Activated CD4-positive, alpha-beta memory T cell treated with anti-CD3 and anti-CD28 coated beads, Interleukin-2, amount 10 ng/mL, durations not matched to agents 7 days and 5 days (primary cell): ENCODE results near the gene MEI1. TPM values are rescaled to one million over a fixed set of nuclear protein-coding genes. Genes with fewer than 3 reads are reported as not detected.
"Not testable (repeated sequence)": the region's sequence is repeated elsewhere in the genome, so short reads cannot be mapped to it uniquely, and the experiment has no call there.

Experiments
- CTCF ChIA-PET: fragments of 350-600 bp; sonication (Branson Sonifier 250); formaldehyde crosslinking; loops from one replicate; lab custom pipeline; 2021; ENCODE audit warnings: antibody characterized with exemption, inconsistent platforms; lab: Charles Lee
- POLR2A ChIA-PET: fragments of 350-600 bp; sonication (Branson Sonifier 250); formaldehyde crosslinking; loops from one replicate; lab custom pipeline; 2021; ENCODE audit warnings: antibody characterized with exemption; lab: Charles Lee
- DNase-seq: peaks from one replicate; pipeline ENCODE4 v3.0.0-alpha.2; 2020
- H3K27ac Mint-ChIP-seq: one replicate; pipeline ENCODE4 v1.8.0; 2021; ENCODE audit warnings: mild to moderate bottlenecking, mixed read lengths
- H3K27me3 Mint-ChIP-seq: one replicate; pipeline ENCODE4 v1.8.0; 2021; ENCODE audit warnings: mixed read lengths
- H3K36me3 Mint-ChIP-seq: one replicate; pipeline ENCODE4 v1.8.0; 2021; ENCODE audit warnings: low read depth, mixed read lengths
- H3K4me1 Mint-ChIP-seq: one replicate; pipeline ENCODE4 v1.8.0; 2021; ENCODE audit warnings: mixed read lengths
- H3K4me3 Mint-ChIP-seq: one replicate; pipeline ENCODE4 v1.8.0; 2021; ENCODE audit warnings: mild to moderate bottlenecking, mixed read lengths
- H3K9me3 Mint-ChIP-seq: one replicate; pipeline ENCODE4 v1.8.0; 2021; ENCODE audit warnings: mixed read lengths
- total RNA-seq, 2 experiments: library from RNA; stranded (reverse); gene quantifications; one replicate each; pipeline ENCODE4 v1.2.3, GENCODE V29; 2021

MEI1 gene
- total RNA-seq, 2 experiments from 2014 or later, result 75.5 to 79.1 TPM

- CTCF ChIA-PET, result interaction anchor here (3.1 kb wide), 1 partner anchor 16 kb away, joined by 12 read pairs; no protein-coding TSS in a partner anchor
- Mint-ChIP-seq H3K9me3 (no peaks in the 10 kb centered on the region), H3K4me1 (no peaks in the 10 kb centered on the region), H3K27me3 (peaks cover 10% of the 10 kb centered on the region), H3K36me3 (no peaks in the 10 kb centered on the region), H3K4me3 (no peak overlapping the region), H3K27ac (no peak overlapping the region)
- POLR2A ChIA-PET, result no interaction called here
- no peak for DNase-seq
Measured at GRCh38 chr22:41713004-41713403, 13.7 kb downstream of the MEI1 start.

DNA sequence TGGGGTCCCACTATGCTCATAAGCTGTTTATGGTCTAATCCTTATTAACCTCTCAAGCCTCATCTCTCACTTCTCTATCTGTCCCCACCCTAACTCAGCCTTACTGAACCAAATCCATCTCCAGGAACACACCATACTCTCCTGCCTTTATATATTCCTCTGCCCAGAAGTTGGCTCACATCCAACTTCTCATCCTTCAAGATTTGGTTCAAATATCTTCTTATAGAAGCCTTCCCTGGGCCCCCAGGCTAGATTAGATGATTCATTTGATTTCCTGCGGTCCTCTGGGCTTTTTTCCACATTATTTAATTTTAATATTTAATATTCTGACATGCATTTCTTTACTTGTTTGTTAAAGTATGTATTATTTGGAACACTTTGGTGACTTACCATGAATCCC is 23.2 kb downstream of the MEI1 start:
- ChIA-PET POLR2A (no interaction called here), CTCF (no interaction called here)
- no peaks in the 10 kb centered on the region for H3K9me3 Mint-ChIP-seq
- no peaks in the 10 kb centered on the region for H3K4me1 Mint-ChIP-seq
- H3K36me3 Mint-ChIP-seq, result no peaks in the 10 kb centered on the region
- H3K27ac Mint-ChIP-seq, result no peak overlapping the region
- DNase-seq, result no peak
- H3K4me3 Mint-ChIP-seq, result no peak overlapping the region
- H3K27me3 Mint-ChIP-seq, result peaks cover 11% of the 10 kb centered on the region

- Mint-ChIP-seq H3K4me3 (no peak overlapping the region), H3K27ac (no peak overlapping the region), H3K36me3 (no peaks in the 10 kb centered on the region), H3K27me3 (peaks cover 5% of the 10 kb centered on the region), H3K9me3 (no peaks in the 10 kb centered on the region), H3K4me1 (no peaks in the 10 kb centered on the region)
- ChIA-PET POLR2A (no interaction called here), CTCF (interaction anchor here (1.1 to 2.4 kb wide), 4 partner anchors 21 to 59 kb away, joined by 4 to 9 read pairs (median 6); no protein-coding TSS in a partner anchor)
- no peak for DNase-seq
Measured at GRCh38 chr22:41725510-41726110, 26.3 kb downstream of the MEI1 start.

DNA sequence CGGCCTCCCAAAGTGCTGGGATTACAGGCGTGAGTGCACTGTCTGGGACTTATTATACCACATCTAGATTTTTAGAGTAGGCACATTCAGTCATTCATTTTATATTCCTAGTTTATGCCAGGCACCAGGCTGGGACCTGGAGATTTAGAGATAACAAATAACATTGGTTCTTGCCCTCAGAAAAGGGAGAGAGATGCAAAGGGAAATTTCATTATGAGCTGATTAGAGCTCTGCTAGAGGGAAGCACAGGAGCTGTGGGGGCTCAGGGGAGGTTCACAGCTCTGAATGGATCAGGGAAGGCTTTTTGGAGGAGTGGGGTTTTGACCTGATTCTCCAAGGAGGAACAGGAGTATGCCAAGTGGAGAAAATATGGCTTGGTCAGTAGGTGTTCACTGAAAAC is 32.3 kb downstream of the MEI1 start:
- Mint-ChIP-seq H3K4me1 (no peaks in the 10 kb centered on the region), H3K36me3 (no peaks in the 10 kb centered on the region), H3K9me3 (no peaks in the 10 kb centered on the region), H3K27ac (no peak overlapping the region), H3K4me3 (no peak overlapping the region), H3K27me3 (peaks cover 5% of the 10 kb centered on the region)
- no peak for DNase-seq
- ChIA-PET CTCF (interaction anchor here (0.6 to 1.2 kb wide), 3 partner anchors 15 to 41 kb away, joined by 3 read pairs; no protein-coding TSS in a partner anchor), POLR2A (interaction anchor here (1.0 kb wide), 1 partner anchor 50 kb away, joined by 3 read pairs; no protein-coding TSS in a partner anchor)

DNA sequence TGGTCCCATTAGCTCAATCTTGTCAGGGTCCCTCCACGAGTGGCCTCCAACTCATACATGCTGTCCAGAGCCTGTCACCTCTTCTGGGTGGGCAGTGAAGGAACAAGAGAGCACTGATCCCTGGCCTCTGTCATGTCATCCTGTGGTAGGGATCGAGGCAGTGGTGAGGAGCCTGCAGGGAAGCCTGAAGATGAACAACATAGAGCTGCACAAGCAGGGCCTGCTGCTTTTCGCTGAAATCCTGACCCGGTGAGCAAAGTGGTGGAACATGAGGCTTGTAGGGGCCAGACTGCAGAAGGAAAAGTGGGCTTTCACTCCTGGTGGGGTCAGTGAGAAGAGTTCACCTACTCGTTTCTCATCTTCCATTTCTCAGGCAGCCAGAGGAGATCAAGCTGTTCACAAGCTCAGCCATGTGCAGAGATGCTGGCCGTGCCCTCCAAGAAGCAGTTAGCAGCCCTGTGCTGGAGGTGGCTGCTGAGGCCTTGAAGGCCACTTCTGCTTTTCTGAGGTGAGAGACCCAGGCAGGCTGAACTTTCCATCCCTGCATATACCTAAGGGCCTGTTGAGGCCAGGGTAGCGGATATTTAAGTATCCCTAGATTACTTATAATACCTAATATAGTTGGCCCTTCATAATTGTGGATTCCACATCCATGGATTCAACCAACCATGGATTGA is 32.9 kb downstream of the MEI1 start:
- Mint-ChIP-seq H3K27ac (no peak overlapping the region), H3K36me3 (no peaks in the 10 kb centered on the region), H3K4me3 (no peak overlapping the region), H3K9me3 (no peaks in the 10 kb centered on the region), H3K4me1 (no peaks in the 10 kb centered on the region), H3K27me3 (peaks cover 6% of the 10 kb centered on the region)
- ChIA-PET POLR2A (interaction anchor here (1.0 kb wide), 1 partner anchor 49 kb away, joined by 3 read pairs; no protein-coding TSS in a partner anchor), CTCF (interaction anchor here (0.8 to 1.2 kb wide), 2 partner anchors 14 to 36 kb away, joined by 3 read pairs; no protein-coding TSS in a partner anchor)
- DNase-seq, result no peak

DNA sequence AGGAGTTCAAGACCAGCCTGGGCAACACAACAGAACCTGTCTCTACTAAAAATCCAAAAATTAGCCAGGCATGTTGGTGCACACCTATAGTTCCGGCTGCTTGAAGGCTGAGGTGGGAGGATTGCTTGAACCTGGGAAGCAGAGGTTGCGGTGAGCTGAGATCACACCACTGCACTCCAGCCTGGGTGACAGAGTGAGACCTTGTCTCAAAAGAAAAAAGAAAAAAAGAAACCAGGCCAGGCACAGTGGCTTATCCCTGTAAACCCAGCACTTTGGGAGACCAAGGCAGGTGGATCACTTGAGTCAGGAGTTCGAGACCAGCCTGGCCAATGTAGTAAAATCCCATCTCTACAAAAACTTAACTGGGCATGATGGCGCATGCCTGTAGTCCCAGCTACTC is 33.9 kb downstream of the MEI1 start:
- H3K27me3 Mint-ChIP-seq, H3K4me3 Mint-ChIP-seq, POLR2A ChIA-PET, H3K36me3 Mint-ChIP-seq, DNase-seq, H3K4me1 Mint-ChIP-seq, H3K9me3 Mint-ChIP-seq, CTCF ChIA-PET, H3K27ac Mint-ChIP-seq: not testable (repeated sequence)

DNA sequence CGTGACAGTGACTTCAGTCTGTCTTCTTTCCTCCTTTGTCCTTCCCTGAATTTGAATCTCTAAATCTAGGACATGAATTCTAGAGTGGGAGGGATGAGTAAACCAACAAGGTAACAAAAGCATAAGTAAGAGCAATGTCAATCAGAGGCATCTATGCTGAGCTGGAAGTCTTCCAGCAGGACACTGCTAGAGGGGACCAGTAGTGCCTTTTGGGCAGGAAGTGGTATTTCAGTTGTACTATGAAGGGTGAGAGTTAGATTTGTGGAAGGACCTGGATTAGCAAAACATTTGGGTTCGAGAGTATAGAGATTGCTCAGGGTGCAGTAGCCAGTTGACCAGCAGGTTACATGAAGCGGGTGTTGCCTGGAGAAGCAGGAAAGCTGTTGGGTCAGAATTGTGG is 40.3 kb downstream of the MEI1 start:
- Mint-ChIP-seq H3K4me1 (peaks cover 7% of the 10 kb centered on the region), H3K27me3 (peaks cover 10% of the 10 kb centered on the region), H3K4me3 (no peak overlapping the region), H3K27ac (no peak overlapping the region), H3K9me3 (no peaks in the 10 kb centered on the region), H3K36me3 (no peaks in the 10 kb centered on the region)
- no peak for DNase-seq
- ChIA-PET POLR2A (interaction anchor here (0.7 to 1.5 kb wide), 4 partner anchors 11 to 164 kb away, joined by 3 read pairs; partner anchors contain the start of genes CCDC134 and MEI1), CTCF (interaction anchor here (1.6 kb wide), 1 partner anchor 42 kb away, joined by 6 read pairs; no protein-coding TSS in a partner anchor)

DNA sequence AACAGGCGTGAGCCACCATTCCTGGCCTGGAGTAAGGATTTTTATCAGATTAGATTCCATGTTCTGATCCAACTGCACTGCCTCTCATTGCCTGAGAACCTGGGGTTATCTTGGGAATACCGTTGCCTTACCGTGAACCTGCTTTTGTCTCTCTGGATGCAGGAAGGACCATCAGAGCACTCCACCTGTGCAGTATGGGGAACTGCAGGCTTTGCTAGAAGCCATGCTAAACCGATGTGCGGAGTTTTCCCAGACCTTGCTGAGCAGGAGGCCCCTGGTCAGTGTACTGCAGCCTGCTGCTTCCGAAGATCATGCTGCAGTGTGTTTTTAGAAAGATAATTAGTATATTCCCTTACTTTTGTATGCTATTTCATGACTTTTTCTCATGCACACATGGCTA is 43.6 kb downstream of the MEI1 start:
- Mint-ChIP-seq H3K27ac (no peak overlapping the region), H3K4me3 (no peak overlapping the region), H3K27me3 (peaks cover 18% of the 10 kb centered on the region), H3K9me3 (no peaks in the 10 kb centered on the region), H3K36me3 (no peaks in the 10 kb centered on the region), H3K4me1 (peaks cover 13% of the 10 kb centered on the region)
- no peak for DNase-seq
- ChIA-PET CTCF (no interaction called here), POLR2A (no interaction called here)

DNA sequence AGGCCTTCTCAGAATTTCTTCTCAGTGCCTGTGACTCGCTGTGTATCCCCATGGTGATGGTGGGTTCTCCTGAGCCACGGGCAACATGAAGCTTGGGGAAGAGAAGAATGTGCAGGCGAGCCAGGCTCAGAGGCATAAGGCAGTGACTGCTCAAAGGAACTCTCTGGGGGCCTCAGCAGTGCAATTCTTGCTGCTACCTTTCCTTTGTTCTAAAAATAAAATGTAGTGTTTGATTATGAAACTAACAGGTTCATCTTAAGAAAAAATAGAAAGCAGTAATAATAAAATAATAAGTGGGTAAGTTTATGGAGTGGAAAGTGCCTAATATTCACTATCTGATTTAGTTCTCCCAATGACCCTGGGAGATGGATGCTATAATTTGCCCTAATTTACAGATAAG is 46.7 kb downstream of the MEI1 start:
- H3K27ac Mint-ChIP-seq, result no peak overlapping the region

DNA sequence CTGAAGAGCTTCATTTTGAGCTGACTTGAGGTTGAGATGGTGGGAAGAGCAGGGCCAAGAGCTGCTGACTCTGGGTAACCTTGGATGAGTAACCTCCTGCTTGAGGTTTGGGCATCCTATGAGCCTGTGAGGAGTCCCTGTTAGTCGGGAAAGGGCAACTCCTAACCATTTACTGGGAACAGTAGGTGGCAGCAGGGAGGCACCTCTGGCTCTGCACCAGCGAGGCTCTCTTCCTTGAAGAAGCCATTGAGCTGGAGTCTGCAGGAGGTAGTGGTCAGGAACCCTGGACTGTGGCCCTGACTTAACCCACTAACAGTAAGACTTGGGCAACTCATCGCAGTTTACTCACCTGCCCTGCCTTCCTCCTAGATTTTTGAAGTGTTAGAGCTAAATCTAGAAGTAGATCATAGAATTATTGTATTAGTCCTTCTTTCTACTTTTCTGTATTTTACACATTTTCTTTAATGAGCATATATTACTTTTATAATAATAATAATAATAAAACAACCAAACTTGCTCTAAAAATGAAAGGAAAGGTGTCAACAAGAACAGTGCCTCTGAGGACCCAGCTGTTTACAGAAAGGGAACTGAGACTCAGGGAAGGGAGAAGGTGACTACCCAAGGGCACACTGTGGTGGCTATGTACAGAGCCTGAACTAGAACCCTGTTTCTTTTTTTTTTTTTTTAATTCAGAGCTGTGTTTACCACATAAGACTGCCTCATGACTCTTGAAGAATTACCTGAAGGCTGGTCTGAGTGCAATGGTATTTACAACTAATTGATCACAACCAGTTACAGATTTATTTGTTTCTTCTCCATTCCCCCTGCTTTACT is 47.5 kb downstream of the MEI1 start:
- Mint-ChIP-seq H3K4me3 (no peak overlapping the region), H3K4me1 (peaks cover 11% of the 10 kb centered on the region), H3K9me3 (no peaks in the 10 kb centered on the region), H3K36me3 (no peaks in the 10 kb centered on the region), H3K27ac (no peak overlapping the region), H3K27me3 (peaks cover 18% of the 10 kb centered on the region)
- ChIA-PET POLR2A (interaction anchor here (0.7 to 3.5 kb wide), 6 partner anchors 35 to 194 kb away, joined by 4 to 26 read pairs (median 6); partner anchors contain the start of genes CCDC134 and SNU13), CTCF (interaction anchor here (0.6 to 4.0 kb wide), 40 partner anchors 9 to 623 kb away, joined by 3 to 44 read pairs (median 4); partner anchors contain the start of genes CCDC134, CENPM, MEI1 and SNU13)
- peak; percentile 58 for DNase-seq

More for the DNA sequence above, 46.7 kb downstream of the MEI1 start:
- H3K4me3 Mint-ChIP-seq, result no peak overlapping the region
- POLR2A ChIA-PET, result interaction anchor here (0.8 to 3.5 kb wide), 5 partner anchors 36 to 116 kb away, joined by 3 to 26 read pairs (median 6); partner anchors contain the start of genes CCDC134 and SNU13
- no peaks in the 10 kb centered on the region for H3K9me3 Mint-ChIP-seq
- peaks cover 11% of the 10 kb centered on the region for H3K4me1 Mint-ChIP-seq
- H3K27me3 Mint-ChIP-seq, result peaks cover 23% of the 10 kb centered on the region
- no peak for DNase-seq
- no peaks in the 10 kb centered on the region for H3K36me3 Mint-ChIP-seq
- CTCF ChIA-PET, result interaction anchor here (0.7 to 4.0 kb wide), 22 partner anchors 10 to 200 kb away, joined by 3 to 44 read pairs (median 7); partner anchors contain the start of genes CCDC134, CENPM and MEI1

- Mint-ChIP-seq H3K9me3 (no peaks in the 10 kb centered on the region), H3K4me3 (peak overlapping the region; percentile 33)
- POLR2A ChIA-PET, result interaction anchor here (0.6 to 1.6 kb wide), 7 partner anchors 16 to 64 kb away, joined by 3 to 8 read pairs (median 5); partner anchors contain the start of genes CCDC134, MEI1 and SNU13
Measured at GRCh38 chr22:41752011-41752970, 53.0 kb downstream of the MEI1 start.

More at GRCh38 chr22:41752011-41752970, 53.0 kb downstream of the MEI1 start:
- Mint-ChIP-seq H3K4me1 (peaks cover 17% of the 10 kb centered on the region), H3K27ac (peak overlapping the region; percentile 78), H3K27me3 (peaks cover 7% of the 10 kb centered on the region), H3K36me3 (no peaks in the 10 kb centered on the region)
- DNase-seq, result no peak
- CTCF ChIA-PET, result interaction anchor here (0.6 to 2.2 kb wide), 3 partner anchors 48 to 571 kb away, joined by 3 to 7 read pairs (median 4); partner anchors contain the start of gene CCDC134
